Hair follicle dermal papilla cell (primary cell): ENCODE data around the gene TRIM7. TPM values are rescaled to one million over a fixed set of nuclear protein-coding genes. Genes with fewer than 3 reads are reported as not detected.

Experiments
- small RNA-seq: library from RNA; depleted of rRNA; stranded (forward); fragments of <200 nt; gene quantifications from one replicate; pipeline ENCODE3, GENCODE V24; 2012
- total RNA-seq: library from RNA; depleted of rRNA; stranded (reverse); fragments of >200 nt; gene quantifications from 2 replicates; pipeline ENCODE4 v1.2.3, GENCODE V29; 2012

Gene TRIM7
- 2.1 and 4.0 TPM in 2 replicates for total RNA-seq

DNA sequence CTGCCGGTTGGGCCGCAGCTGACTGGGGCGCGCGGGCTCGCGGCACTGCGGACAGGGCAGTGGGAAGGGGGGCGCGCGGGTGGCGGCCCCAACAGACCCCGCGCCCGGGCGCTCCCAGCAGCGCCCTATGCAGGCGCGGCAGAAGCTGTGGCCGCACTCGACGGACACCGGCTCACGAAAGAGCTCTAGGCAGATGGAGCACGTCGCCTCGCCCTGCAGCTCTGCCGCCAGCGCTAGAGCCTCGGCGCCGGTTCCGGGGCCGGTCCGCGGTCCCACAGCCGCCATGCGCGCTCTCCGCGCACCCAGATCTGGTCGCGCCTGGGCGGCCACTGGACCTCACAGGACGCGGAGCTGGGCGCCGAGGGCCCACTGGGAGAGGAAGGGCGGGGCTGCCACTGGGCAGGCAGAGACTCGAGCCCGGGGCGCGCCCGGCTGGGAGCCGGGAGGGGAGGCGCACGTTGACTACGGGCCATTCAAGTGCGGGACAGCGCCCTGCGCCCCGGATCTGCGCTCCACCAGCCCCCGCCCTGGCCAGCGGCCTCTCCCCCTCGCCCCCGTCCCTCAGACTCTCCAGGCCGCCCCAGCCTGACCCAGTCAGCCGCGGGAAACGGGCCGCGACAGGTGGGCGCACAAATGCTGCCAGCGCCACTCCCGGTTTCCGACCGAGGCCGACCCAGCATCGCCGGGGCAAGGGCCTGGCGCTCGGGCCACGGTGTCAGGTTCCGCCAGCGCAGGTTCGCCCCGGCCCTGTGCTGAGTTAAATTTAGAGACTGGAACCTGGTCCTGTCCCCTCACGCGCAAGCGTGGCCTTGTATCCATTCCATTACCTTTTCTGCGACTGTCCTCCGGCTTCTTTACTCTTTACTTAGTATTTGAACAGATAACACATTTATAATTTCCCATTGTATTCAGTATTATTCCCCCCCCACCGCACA is at the start of gene TRIM7:
TRIM7 (minus strand) TSS at position 371 of the 935 bp plus-strand sequence; CDS start at position 285, 86 bp downstream.

GRCh38 chr5:181243564-181244343 is 38.8 kb upstream of the TRIM7 start, which contains the start of gene RACK1:
RACK1 (minus strand) TSS chr5:181243906; CDS start chr5:181243800, 106 bp downstream.

DNA sequence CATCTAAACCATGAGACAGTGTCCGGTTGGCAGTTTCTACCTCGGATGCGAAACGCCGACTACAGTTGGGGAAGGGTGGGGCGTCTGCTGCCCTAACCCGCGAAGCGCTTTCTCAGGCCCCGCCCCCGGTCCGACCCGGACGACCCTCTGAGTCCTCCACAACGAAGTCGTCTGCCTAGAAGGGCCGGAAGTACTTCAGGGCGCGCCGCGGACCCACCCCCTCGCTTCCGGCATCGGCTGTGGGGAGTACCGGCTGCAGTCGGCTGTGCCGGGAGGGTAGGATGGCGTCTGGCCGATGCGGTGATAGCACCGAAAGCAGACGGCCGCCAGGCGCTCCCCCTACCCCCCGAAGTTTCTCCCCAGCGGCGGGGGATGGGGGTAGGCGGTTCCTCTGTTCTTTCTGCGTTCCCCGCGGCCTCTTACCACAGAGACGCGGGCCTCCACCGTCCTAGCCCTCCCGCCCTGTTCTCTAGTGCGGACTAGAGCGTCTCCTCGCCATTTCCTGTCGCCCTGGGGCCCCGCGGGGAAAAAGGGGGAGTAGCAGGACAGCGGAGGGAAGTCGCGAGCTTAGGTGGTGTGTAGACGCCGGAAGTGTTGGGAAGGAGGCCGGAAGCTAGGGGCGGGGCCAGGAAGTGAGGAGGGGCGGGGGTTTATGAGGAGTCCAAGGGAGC is 18.2 kb upstream of the TRIM7 start, which contains the start of gene TRIM41:
TRIM41 (plus strand) TSS at position 224 of the 671 bp plus-strand sequence. CDS start 719 bp downstream, outside the sequence.

GRCh38 chr5:181146927-181147636 is 57.9 kb downstream of the TRIM7 start, which contains the start of gene OR2V2:
OR2V2 (plus strand) TSS chr5:181147586; CDS start chr5:181154943, 7,357 bp downstream.

Small RNA genes lying within 50 kb of the gene (small RNA-seq; reads per million reads assigned to genes)
- gene MIR4638 (not detected), gene SNORD95 (not detected), gene SNORD96A (not detected)

Other genes starting within 250 kb of the TRIM7 start
- not detected in 2 replicates for gene BTNL3, start 216.3 kb downstream of the TRIM7 start, total RNA-seq
- not detected in 2 replicates for gene BTNL9, start 164.9 kb downstream of the TRIM7 start, total RNA-seq
- not detected in 2 replicates for gene OR2V1, start 74.0 kb downstream of the TRIM7 start, total RNA-seq
- gene OR2V2, start 57.6 kb downstream of the TRIM7 start, total RNA-seq: not detected in 2 replicates
- gene TRIM41, start 18.1 kb upstream of the TRIM7 start, total RNA-seq: 10.7 and 12.1 TPM in 2 replicates
- 4,235 and 4,240 TPM in 2 replicates for gene RACK1, start 38.7 kb upstream of the TRIM7 start, total RNA-seq
- gene TRIM52, start 55.9 kb upstream of the TRIM7 start, total RNA-seq: 6.1 and 10.4 TPM in 2 replicates
- gene OR4F3, start 162.1 kb upstream of the TRIM7 start, total RNA-seq: 0.32 TPM in 1 of 2 replicates, not detected in the other